ENCODE measurements around the gene ANGPT4.
A peak's percentile ranks its signal among the peaks of the same experiment; 100 is the strongest.

Gene ANGPT4

DNA sequence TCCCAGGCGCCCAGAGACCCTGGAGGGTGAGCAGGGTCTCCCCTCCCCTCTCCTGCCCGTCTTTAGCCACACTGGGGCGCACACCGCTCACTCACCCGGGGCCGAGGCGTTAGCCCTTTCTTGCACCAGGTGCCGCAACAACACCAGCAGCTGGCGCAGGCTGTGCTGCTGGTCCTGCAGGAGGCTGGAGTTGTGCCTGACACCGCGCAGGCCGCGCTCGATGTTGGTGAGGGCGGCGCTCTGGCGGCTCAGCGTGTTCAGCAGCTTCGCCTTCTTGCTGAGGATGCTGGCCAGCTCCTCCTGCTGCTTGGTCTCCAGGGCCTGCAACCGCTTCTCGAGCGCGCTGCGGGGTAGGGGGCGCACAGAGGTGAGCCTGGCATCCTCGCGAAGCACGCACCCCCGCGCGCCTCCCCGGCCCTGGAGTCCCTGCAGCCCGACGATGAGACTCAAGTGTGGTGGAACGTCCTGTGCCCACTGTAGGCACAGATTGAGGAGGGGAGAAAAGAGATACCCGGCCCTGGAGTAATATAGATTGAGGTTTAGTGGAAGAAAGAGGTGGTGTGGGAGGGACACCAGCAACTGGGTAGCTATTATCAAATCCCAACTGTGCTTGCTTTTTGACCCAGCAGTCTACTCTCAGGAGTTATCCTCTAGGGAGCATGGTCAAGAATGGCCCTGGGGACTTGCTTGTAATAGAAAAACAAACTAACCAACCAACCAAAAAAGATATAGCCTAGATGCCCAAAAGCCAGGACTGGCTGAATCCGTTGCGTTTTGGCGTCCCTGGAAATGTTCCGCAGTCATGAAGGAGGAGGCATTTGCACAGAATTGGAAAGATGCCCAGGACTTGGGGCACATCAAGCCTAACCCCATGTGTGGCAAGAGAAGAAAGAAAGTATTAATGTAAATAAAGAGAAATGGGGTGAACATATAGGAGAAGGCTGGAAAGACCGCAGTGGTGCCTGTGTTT lies 30.9 kb downstream of the ANGPT4 start:
- no peak for DNase-seq (ENCODE audit: insufficient read length, low spot score)
- TF ChIP-seq PAX5 (IDR thresholded peaks at IDR 0.05; ENCODE audit: insufficient read depth, low read length, severe bottlenecking): no peak
- TF ChIP-seq POLR2A (IDR thresholded peaks at IDR 0.05; ENCODE audit: low read depth, low read length): no peak
- no peak for TF ChIP-seq POU2F2 (IDR thresholded peaks at IDR 0.05; ENCODE audit: low read depth, low read length)
- TF ChIP-seq POLR2AphosphoS5 (IDR thresholded peaks at IDR 0.05; ENCODE audit: low read depth, low read length): no peak
- no peak for TF ChIP-seq TAF1 (IDR thresholded peaks at IDR 0.05; ENCODE audit: low read depth, low read length)
- no peak for TF ChIP-seq SPI1 (IDR thresholded peaks at IDR 0.05; ENCODE audit: low read depth, low read length)
- no peak for FAIRE-seq

DNA sequence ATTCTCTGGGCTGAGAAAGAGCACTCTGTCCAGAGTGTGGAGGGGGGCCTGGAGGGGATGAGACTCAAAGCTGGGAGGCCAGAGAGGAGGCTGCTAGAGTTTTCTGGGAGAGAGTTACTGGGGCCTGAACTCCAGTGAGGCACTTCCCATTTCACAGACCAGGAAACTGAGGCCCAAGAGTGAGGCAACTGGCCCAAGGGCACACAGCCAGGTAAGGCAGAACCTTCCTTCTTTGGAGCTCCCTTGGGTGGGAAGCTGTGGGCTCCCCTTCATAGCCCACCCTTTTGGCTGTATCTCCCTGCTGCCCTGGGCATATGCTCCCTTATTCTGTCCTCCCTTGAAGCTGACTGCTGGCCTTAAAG lies 34.4 kb downstream of the ANGPT4 start:
- DNase-seq (ENCODE audit: insufficient read length, low spot score) (no peak), FAIRE-seq (no peak)
- TF ChIP-seq POLR2A (IDR thresholded peaks at IDR 0.05; ENCODE audit: low read depth, low read length) (no peak), POU2F2 (IDR thresholded peaks at IDR 0.05; ENCODE audit: low read depth, low read length) (no peak), POLR2AphosphoS5 (IDR thresholded peaks at IDR 0.05; ENCODE audit: low read depth, low read length) (no peak), PAX5 (IDR thresholded peaks at IDR 0.05; ENCODE audit: insufficient read depth, low read length, severe bottlenecking) (no peak), SPI1 (IDR thresholded peaks at IDR 0.05; ENCODE audit: low read depth, low read length) (no peak), TAF1 (IDR thresholded peaks at IDR 0.05; ENCODE audit: low read depth, low read length) (no peak)

DNA sequence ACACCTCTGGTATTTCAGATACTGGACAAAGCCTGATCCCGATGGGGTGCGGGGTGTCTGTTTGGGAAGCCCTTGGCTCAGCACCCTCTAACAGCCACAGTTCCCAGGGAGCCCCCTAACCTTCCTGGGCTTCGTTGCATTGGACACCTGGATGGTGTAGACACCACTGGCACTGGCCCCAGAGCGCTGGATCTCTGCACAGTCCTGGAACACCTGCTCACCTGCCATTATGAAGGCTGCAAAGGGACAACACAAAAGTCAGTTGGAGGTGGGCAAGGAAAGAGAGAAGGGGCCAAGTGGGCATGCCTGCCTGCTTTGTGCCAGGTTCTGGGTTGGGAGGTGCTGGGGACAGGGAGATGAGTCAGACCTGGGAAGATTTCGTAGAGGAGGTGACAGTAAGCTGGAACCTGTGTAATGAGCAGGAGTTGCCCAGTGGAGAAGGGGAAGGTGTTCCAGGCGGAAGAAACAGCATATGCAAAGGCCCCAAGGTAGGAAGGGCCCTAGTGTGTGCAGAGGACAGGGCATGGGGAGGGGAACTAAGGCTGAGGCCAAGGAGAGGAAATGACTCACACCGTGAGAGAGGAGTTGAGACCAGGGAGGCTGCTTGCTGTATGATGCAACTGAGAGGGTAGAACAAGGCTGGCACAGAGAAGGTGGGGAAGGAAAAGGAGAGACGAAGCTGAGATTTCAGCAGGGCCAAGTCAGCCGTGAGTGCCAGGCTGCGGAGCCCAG lies 34.9 kb downstream of the ANGPT4 start:
- FAIRE-seq: no peak
- TF ChIP-seq PAX5 (IDR thresholded peaks at IDR 0.05; ENCODE audit: insufficient read depth, low read length, severe bottlenecking) (no peak), POLR2AphosphoS5 (IDR thresholded peaks at IDR 0.05; ENCODE audit: low read depth, low read length) (no peak), POU2F2 (IDR thresholded peaks at IDR 0.05; ENCODE audit: low read depth, low read length) (no peak), POLR2A (IDR thresholded peaks at IDR 0.05; ENCODE audit: low read depth, low read length) (no peak), SPI1 (IDR thresholded peaks at IDR 0.05; ENCODE audit: low read depth, low read length) (no peak), TAF1 (IDR thresholded peaks at IDR 0.05; ENCODE audit: low read depth, low read length) (no peak)
- DNase-seq (ENCODE audit: insufficient read length, low spot score): no peak

DNA sequence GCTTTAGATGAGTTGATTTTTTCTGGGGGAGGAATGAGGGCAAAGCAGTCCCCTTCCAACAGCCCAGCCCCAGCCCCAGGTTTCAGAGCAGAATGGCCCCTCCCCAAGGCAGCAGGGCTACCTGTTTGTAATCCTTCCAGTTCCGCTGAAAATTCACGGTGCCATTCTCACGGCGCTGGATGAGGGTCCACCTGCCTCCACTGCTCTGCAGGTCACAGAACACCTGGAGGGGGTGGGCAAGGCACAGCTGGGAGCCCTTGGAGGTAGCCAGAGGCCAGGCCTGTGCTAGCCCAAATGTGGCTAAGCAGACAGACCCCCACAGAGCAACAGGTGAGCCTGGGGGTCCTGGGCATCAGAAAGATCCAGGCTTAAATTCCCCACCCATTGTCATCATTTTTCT lies 36.5 kb downstream of the ANGPT4 start:
- no peak for DNase-seq (ENCODE audit: insufficient read length, low spot score)
- FAIRE-seq: no peak
- TF ChIP-seq TAF1 (IDR thresholded peaks at IDR 0.05; ENCODE audit: low read depth, low read length): no peak
- TF ChIP-seq SPI1 (IDR thresholded peaks at IDR 0.05; ENCODE audit: low read depth, low read length): no peak
- TF ChIP-seq PAX5 (IDR thresholded peaks at IDR 0.05; ENCODE audit: insufficient read depth, low read length, severe bottlenecking): no peak
- TF ChIP-seq POLR2AphosphoS5 (IDR thresholded peaks at IDR 0.05; ENCODE audit: low read depth, low read length): no peak
- TF ChIP-seq POLR2A (IDR thresholded peaks at IDR 0.05; ENCODE audit: low read depth, low read length): no peak
- TF ChIP-seq POU2F2 (IDR thresholded peaks at IDR 0.05; ENCODE audit: low read depth, low read length): no peak

DNA sequence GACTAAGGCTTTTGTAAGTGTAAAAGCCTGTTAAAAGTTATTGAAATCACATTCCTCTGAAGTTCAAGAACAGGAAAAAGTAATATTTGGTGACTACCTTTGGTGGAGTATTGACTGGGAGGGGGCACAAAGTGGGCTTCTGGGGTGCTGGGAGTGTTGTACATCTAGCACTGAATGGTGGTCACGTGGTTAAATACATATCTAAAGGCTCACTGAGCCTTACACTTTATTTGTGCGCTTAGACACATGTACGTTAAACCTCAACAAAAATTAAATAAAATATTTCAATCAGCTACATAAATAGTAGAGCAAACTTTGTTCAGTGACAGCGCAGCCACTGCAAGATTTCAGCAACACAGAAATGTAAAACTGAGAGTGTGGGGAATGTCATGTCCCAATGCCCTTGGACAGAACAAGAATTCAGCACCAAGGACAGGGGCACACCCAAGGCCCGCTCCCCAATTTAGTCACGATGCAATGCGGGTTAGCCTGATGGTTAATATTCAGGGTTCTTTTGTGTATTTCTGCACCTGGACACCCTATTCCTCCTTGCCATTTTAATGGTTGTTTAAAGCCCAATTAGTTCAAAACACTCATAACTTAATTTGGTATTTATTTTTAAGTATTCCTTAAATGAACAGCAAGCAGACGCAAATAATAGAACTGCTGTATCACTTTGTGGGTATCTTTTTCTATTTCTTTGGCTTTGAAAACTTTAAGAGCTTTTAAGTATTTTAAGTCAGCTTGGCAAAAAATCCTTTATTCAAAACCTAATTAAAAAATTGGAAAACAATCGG lies 37.4 kb downstream of the ANGPT4 start:
- DNase-seq (ENCODE audit: insufficient read length, low spot score) (peak; percentile 39), FAIRE-seq (no peak)
- TF ChIP-seq SPI1 (IDR thresholded peaks at IDR 0.05; ENCODE audit: low read depth, low read length) (no peak), POLR2A (IDR thresholded peaks at IDR 0.05; ENCODE audit: low read depth, low read length) (no peak), TAF1 (IDR thresholded peaks at IDR 0.05; ENCODE audit: low read depth, low read length) (no peak), POLR2AphosphoS5 (IDR thresholded peaks at IDR 0.05; ENCODE audit: low read depth, low read length) (no peak), PAX5 (IDR thresholded peaks at IDR 0.05; ENCODE audit: insufficient read depth, low read length, severe bottlenecking) (no peak), POU2F2 (IDR thresholded peaks at IDR 0.05; ENCODE audit: low read depth, low read length) (no peak)

DNA sequence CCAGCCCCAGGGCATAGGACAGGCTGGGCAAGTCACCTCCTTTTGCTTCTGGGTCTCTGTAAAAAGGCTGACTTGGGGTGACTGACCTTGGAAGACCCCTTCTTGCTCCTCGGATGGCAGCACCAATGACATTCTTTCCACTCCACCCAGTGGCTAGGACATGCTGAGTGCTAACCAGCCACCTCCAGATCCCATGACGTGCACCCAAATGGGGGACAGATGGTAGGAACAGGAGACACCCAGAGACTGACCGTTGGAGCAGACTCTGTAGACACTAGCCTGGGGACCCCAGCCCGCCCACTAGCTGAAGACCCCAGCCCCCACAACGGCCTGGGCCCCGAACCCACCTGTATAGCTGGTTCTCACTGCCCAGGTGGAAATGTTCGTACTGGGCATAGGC lies 38.3 kb downstream of the ANGPT4 start:
- DNase-seq (ENCODE audit: insufficient read length, low spot score) (no peak), FAIRE-seq (no peak)
- TF ChIP-seq POLR2AphosphoS5 (IDR thresholded peaks at IDR 0.05; ENCODE audit: low read depth, low read length) (no peak), PAX5 (IDR thresholded peaks at IDR 0.05; ENCODE audit: insufficient read depth, low read length, severe bottlenecking) (no peak)

DNA sequence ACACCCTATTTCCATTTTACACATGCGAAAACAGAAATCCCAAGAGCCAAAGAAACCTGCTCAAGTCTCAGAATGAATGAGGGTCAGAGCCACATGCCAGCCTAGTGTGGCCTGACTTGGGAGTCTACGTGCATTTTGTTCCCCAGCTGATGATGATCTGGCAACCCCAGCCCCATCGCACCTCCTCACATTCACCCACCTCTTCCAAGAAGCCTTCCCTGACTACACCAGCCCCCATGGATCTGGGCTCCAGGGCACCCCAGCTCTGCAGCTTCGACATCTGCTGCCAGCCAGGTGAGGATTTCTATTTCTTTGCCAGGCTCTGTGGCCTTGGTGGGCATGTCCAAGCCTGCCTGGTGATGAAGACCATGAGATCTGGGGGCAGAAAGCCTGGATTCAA lies 41.0 kb downstream of the ANGPT4 start:
- TF ChIP-seq POU2F2 (IDR thresholded peaks at IDR 0.05; ENCODE audit: low read depth, low read length): no peak
- TF ChIP-seq PAX5 (IDR thresholded peaks at IDR 0.05; ENCODE audit: insufficient read depth, low read length, severe bottlenecking): no peak
- no peak for TF ChIP-seq TAF1 (IDR thresholded peaks at IDR 0.05; ENCODE audit: low read depth, low read length)
- TF ChIP-seq POLR2A (IDR thresholded peaks at IDR 0.05; ENCODE audit: low read depth, low read length): no peak
- no peak for FAIRE-seq
- DNase-seq (ENCODE audit: insufficient read length, low spot score): no peak

DNA sequence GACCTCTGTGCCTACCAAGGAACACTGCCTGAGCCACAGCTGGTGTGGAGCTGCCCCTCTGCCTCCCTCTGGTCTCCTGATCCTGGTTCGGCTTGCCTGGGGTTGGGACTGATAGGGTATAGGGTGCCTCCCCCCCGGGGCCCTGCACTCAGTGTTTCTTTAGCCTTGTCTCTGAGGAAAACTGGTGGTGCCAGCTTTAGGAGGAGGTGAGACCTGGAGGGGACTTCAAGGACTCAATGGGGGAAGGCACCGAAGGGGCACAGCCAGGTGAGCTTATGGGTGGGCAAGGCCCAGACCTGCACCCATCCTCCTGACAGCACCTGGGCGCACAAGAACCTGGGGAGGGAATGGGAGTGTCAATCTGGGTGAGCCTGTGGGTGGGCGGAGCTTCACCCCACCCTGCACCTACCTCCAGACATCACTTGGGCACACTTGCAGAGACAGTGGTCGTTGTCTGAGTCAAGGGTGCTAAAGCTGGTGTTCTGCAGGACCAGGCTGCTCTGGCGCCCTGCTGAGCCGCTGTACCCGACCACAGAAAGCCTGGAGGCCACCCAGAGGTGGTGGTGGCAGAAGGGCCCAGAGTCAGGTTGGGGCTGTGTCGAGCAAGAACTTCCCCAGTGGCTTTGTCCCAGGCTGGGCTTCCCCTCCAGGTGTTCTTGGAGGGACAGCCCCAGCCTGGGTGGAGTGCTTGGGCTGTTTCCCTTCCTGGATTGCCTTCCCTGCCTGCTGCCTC lies 42.1 kb downstream of the ANGPT4 start:
- DNase-seq (ENCODE audit: insufficient read length, low spot score) (no peak), FAIRE-seq (no peak)
- TF ChIP-seq TAF1 (IDR thresholded peaks at IDR 0.05; ENCODE audit: low read depth, low read length) (no peak), PAX5 (IDR thresholded peaks at IDR 0.05; ENCODE audit: insufficient read depth, low read length, severe bottlenecking) (no peak), POLR2AphosphoS5 (IDR thresholded peaks at IDR 0.05; ENCODE audit: low read depth, low read length) (no peak), POU2F2 (IDR thresholded peaks at IDR 0.05; ENCODE audit: low read depth, low read length) (no peak), POLR2A (IDR thresholded peaks at IDR 0.05; ENCODE audit: low read depth, low read length) (no peak), SPI1 (IDR thresholded peaks at IDR 0.05; ENCODE audit: low read depth, low read length) (no peak)
